ENCODE data around the gene USP30.
A peak's percentile ranks its signal among the peaks of the same experiment; 100 is the strongest.

The USP30 gene

DNA sequence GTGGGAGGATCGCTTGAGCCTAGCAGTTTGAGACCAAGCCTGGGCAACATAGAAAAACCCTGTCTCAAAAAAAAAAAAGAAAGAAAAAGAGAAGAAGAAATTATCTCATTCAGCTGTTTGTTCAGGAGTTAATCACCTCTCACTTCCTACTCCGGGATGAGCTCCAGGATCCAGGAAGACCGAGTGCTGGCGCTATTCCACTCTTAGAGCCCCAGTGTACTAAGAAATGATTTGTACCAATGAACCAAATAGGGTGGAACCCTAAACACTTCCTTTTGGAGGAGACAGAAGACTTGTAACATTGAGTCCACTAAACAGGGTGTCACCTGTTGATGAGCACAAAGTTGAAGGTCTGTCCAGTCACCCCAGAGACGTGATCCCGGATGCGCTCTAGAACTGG, 37.3 kb downstream of the USP30 start:
- H3K79me2 ChIP-seq (ENCODE audit: insufficient read depth, low read depth): peaks cover 11% of the 10 kb centered on the region
- no peak overlapping the region for H3K4me3 ChIP-seq (IDR thresholded peaks at IDR 0.05; ENCODE audit: insufficient read depth, low read depth, low read length)
- peaks cover 17% of the 10 kb centered on the region for H3K4me1 ChIP-seq (ENCODE audit: low read depth, poor library complexity, severe bottlenecking)
- no peak overlapping the region for H2AFZ ChIP-seq (ENCODE audit: low read depth)
- no peak overlapping the region for H3K9ac ChIP-seq
- no peaks in the 10 kb centered on the region for H3K27me3 ChIP-seq (ENCODE audit: insufficient read depth, low read depth)
- TF ChIP-seq, protein P1, sequence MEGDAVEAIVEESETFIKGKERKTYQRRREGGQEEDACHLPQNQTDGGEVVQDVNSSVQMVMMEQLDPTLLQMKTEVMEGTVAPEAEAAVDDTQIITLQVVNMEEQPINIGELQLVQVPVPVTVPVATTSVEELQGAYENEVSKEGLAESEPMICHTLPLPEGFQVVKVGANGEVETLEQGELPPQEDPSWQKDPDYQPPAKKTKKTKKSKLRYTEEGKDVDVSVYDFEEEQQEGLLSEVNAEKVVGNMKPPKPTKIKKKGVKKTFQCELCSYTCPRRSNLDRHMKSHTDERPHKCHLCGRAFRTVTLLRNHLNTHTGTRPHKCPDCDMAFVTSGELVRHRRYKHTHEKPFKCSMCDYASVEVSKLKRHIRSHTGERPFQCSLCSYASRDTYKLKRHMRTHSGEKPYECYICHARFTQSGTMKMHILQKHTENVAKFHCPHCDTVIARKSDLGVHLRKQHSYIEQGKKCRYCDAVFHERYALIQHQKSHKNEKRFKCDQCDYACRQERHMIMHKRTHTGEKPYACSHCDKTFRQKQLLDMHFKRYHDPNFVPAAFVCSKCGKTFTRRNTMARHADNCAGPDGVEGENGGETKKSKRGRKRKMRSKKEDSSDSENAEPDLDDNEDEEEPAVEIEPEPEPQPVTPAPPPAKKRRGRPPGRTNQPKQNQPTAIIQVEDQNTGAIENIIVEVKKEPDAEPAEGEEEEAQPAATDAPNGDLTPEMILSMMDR (conservative IDR thresholded peaks at IDR 0.05; ENCODE audit: low read depth, low read length): no peak
- H3K36me3 ChIP-seq (ENCODE audit: insufficient read depth): no peaks in the 10 kb centered on the region
- H3K27ac ChIP-seq: no peak overlapping the region
- no peaks in the 10 kb centered on the region for H4K20me1 ChIP-seq (ENCODE audit: insufficient read depth)
- no peak overlapping the region for H3K4me2 ChIP-seq

DNA sequence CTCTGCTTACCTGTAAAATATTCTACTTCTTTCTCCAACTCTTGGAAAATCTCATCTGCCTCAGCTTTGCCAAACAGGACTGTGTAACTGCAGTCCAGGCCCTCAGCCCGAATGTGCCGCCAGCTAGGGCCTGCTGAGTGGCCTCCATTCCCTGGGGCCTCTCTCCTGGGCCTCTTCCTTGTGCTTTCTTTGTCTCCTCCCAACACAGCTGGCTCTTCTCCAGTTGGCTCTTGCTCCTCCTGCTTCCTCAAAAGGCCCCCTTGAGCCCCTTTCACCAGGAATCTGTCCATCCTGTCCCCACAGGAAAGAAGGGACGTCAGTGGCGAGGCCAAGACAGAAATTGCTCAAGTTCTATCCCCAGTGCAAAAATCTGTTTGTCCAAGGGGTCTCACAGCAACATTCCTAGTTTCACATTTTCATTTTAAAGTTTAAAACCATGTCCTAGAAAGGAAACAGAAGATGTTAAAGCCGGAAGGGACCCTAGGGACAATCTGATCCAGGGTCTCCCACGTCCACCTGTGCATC, 40.2 kb downstream of the USP30 start:
- Histone ChIP-seq H3K4me2 (peak overlapping the region; percentile 90), H4K20me1 (ENCODE audit: insufficient read depth) (no peaks in the 10 kb centered on the region), H3K4me3 (IDR thresholded peaks at IDR 0.05; ENCODE audit: insufficient read depth, low read depth, low read length) (no peak overlapping the region), H3K79me2 (ENCODE audit: insufficient read depth, low read depth) (peaks cover 11% of the 10 kb centered on the region), H3K9ac (peak overlapping the region; percentile 80), H3K27ac (peak overlapping the region; percentile 54; the same call in 1 of the 2 replicates), H3K36me3 (ENCODE audit: insufficient read depth) (no peaks in the 10 kb centered on the region), H3K27me3 (ENCODE audit: insufficient read depth, low read depth) (no peaks in the 10 kb centered on the region), H2AFZ (ENCODE audit: low read depth) (peak overlapping the region; percentile 68), H3K4me1 (ENCODE audit: low read depth, poor library complexity, severe bottlenecking) (peaks cover 17% of the 10 kb centered on the region)
- TF ChIP-seq, protein P1 (conservative IDR thresholded peaks at IDR 0.05; ENCODE audit: low read depth, low read length): no peak

DNA sequence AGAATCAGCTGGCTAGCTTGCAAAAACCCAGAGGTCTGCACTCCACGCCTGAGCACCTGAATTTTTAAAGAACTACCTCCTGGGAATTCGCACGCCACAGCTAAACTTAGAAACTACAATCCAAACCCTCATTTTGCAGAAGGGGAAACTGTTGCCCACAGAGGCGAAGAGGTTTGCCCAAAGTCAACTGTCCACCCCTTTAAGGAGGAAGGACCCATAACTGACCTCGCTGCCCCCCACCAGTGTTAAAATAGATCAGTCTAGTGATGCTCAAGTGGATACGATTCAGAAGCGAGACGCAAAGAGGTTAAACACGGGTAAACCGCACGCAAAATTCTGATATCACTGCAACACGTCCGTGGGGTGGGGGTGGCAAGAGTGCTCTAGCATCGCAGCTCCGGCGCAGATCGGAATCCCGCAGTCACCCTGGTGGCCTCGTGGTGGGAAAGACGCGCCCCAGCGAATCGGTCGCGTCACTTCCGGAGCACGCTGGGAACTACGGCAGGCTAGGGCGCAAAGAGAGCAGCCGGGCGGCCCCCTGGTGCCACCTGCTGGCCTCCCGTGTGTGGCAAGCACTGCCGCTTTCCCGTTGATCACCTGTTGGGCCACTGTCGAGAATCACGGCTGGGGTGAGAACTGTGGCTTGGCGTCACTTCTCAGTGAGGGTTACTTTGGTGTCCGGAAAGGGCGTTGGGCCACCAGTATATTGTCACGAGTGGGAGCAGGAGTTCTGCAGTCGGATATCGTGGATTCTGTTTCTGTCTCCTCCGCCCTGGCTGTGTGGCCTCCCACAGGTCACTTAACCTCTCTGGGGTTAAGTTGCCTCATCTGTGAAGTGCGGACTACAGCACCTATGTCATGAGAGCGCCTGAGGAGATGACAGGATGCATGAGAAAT, 40.9 kb downstream of the USP30 start, which contains the start of gene ALKBH2:
Gene ALKBH2 (minus strand): TSS at position 451 of the 897 bp plus-strand sequence. CDS start 686 bp downstream, outside the sequence.
- Histone ChIP-seq H2AFZ (ENCODE audit: low read depth) (peak within 1 kb of the TSS; percentile 68), H3K4me1 (ENCODE audit: low read depth, poor library complexity, severe bottlenecking) (peaks cover 17% of the 10 kb centered on the region), H3K4me3 (IDR thresholded peaks at IDR 0.05; ENCODE audit: insufficient read depth, low read depth, low read length) (no peak within 1 kb of the TSS)

DNA sequence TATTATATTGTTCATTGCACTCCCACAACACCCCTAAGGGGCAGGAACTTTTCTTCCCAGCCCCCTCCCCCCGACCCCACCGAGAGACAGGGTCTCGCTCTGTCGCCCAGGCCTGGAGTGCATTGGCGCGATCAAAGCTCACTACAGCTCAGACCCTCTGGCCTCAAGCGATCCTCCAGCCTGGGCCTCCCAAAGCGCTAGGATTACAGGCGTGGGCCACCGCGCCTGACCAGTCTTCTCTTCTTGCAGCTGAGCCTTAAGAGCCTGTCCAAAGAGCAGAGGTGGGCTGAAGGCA, 44.7 kb downstream of the USP30 start:
- no peaks in the 10 kb centered on the region for H4K20me1 ChIP-seq (ENCODE audit: insufficient read depth)
- H3K27me3 ChIP-seq (ENCODE audit: insufficient read depth, low read depth): no peaks in the 10 kb centered on the region
- no peaks in the 10 kb centered on the region for H3K36me3 ChIP-seq (ENCODE audit: insufficient read depth)
- peak overlapping the region; percentile 82; the same call in 1 of the 2 replicates for H3K9ac ChIP-seq
- TF ChIP-seq, protein P1 (conservative IDR thresholded peaks at IDR 0.05; ENCODE audit: low read depth, low read length): no peak
- peak overlapping the region; percentile 66 for H2AFZ ChIP-seq (ENCODE audit: low read depth)
- H3K4me3 ChIP-seq (IDR thresholded peaks at IDR 0.05; ENCODE audit: insufficient read depth, low read depth, low read length): no peak overlapping the region
- H3K27ac ChIP-seq: no peak overlapping the region
- H3K4me2 ChIP-seq: peak overlapping the region; percentile 45; the same call in 1 of the 2 replicates
- H3K79me2 ChIP-seq (ENCODE audit: insufficient read depth, low read depth): peaks cover 7% of the 10 kb centered on the region
- peaks cover 33% of the 10 kb centered on the region for H3K4me1 ChIP-seq (ENCODE audit: low read depth, poor library complexity, severe bottlenecking)

More for the DNA sequence above, 40.9 kb downstream of the USP30 start, which contains the start of gene ALKBH2:
- Histone ChIP-seq H4K20me1 (ENCODE audit: insufficient read depth) (no peaks in the 10 kb centered on the region), H3K36me3 (ENCODE audit: insufficient read depth) (no peaks in the 10 kb centered on the region), H3K27me3 (ENCODE audit: insufficient read depth, low read depth) (no peaks in the 10 kb centered on the region), H3K79me2 (ENCODE audit: insufficient read depth, low read depth) (peaks cover 11% of the 10 kb centered on the region), H3K9ac (peak within 1 kb of the TSS; percentile 80), H3K27ac (peak within 1 kb of the TSS; percentile 54; the same call in 1 of the 2 replicates), H3K4me2 (peak within 1 kb of the TSS; percentile 90)
- TF ChIP-seq, protein P1 (conservative IDR thresholded peaks at IDR 0.05; ENCODE audit: low read depth, low read length): peak; percentile 73

All from KMS-11 (cell line).